Neural crest cell (in vitro differentiated cells): ENCODE results near the gene TMPRSS9. TPM values are rescaled to one million over a fixed set of nuclear protein-coding genes. Genes with fewer than 3 reads are reported as not detected.

Source experiments
- DNase-seq: peaks from one replicate; pipeline ENCODE4 v3.0.0; 2021; ENCODE audit warnings: low read depth, mixed read lengths, low spot score
- H3K27ac Mint-ChIP-seq: one replicate; pipeline ENCODE4 v1.8.0; 2021; ENCODE audit warnings: mild to moderate bottlenecking, mixed read lengths; ENCODE audit not compliant: unreplicated experiment
- H3K27me3 Mint-ChIP-seq: 2 replicates; pipeline ENCODE4 v1.8.0; 2021; ENCODE audit warnings: low read depth, mild to moderate bottlenecking, mixed read lengths
- H3K36me3 Mint-ChIP-seq: 2 replicates; pipeline ENCODE4 v1.8.0; 2021; ENCODE audit warnings: low read depth, mild to moderate bottlenecking, mixed read lengths
- H3K4me1 Mint-ChIP-seq: 2 replicates; pipeline ENCODE4 v1.8.0; 2021; ENCODE audit warnings: mixed read lengths
- H3K4me3 Mint-ChIP-seq: one replicate; pipeline ENCODE4 v1.8.0; 2021; ENCODE audit warnings: mild to moderate bottlenecking, mixed read lengths
- H3K9me3 Mint-ChIP-seq: 2 replicates; pipeline ENCODE4 v1.8.0; 2021; ENCODE audit warnings: mixed read lengths
- total RNA-seq: library from RNA; stranded (reverse); gene quantifications from 2 replicates; pipeline ENCODE4 v1.2.1, GENCODE V29; 2021
- TF ChIP-seq, protein P1 (sequence below): fragments of 200-600 bp; sonication (generic); conservative IDR thresholded peaks from 2 replicates; pipeline ENCODE4 v1.5.0; 2021; ENCODE audit warnings: antibody characterized with exemption, mild to moderate bottlenecking

The TMPRSS9 gene
- total RNA-seq, 1 donor from 2014 or later: 0.12 TPM

DNA sequence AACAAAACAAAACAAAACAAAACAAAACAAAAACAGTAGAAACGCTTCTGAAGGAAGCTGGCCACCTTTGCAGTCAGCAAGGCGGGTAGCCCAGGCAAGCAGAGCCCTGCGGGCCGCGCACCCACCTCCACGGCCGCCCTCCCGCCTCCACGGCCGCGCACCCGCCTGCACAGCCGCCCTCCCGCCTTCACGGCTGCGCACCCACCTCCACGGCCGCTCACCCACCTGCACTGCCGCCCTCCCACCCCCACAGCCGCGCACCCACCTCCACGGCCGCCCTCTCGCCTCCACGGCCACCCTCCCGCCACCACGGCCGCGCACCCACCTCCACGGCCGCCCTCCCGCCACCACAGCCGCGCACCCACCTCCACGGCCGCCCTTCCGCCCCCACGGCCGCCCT lies 76.3 kb downstream of the TMPRSS9 start:
- peaks cover 15% of the 10 kb centered on the region for H3K36me3 Mint-ChIP-seq
- no peak overlapping the region for H3K4me3 Mint-ChIP-seq
- TF ChIP-seq, protein P1, sequence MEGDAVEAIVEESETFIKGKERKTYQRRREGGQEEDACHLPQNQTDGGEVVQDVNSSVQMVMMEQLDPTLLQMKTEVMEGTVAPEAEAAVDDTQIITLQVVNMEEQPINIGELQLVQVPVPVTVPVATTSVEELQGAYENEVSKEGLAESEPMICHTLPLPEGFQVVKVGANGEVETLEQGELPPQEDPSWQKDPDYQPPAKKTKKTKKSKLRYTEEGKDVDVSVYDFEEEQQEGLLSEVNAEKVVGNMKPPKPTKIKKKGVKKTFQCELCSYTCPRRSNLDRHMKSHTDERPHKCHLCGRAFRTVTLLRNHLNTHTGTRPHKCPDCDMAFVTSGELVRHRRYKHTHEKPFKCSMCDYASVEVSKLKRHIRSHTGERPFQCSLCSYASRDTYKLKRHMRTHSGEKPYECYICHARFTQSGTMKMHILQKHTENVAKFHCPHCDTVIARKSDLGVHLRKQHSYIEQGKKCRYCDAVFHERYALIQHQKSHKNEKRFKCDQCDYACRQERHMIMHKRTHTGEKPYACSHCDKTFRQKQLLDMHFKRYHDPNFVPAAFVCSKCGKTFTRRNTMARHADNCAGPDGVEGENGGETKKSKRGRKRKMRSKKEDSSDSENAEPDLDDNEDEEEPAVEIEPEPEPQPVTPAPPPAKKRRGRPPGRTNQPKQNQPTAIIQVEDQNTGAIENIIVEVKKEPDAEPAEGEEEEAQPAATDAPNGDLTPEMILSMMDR: no peak
- no peak for DNase-seq
- H3K27ac Mint-ChIP-seq: no peak overlapping the region
- no peaks in the 10 kb centered on the region for H3K27me3 Mint-ChIP-seq
- H3K9me3 Mint-ChIP-seq: no peaks in the 10 kb centered on the region
- H3K4me1 Mint-ChIP-seq: no peaks in the 10 kb centered on the region

DNA sequence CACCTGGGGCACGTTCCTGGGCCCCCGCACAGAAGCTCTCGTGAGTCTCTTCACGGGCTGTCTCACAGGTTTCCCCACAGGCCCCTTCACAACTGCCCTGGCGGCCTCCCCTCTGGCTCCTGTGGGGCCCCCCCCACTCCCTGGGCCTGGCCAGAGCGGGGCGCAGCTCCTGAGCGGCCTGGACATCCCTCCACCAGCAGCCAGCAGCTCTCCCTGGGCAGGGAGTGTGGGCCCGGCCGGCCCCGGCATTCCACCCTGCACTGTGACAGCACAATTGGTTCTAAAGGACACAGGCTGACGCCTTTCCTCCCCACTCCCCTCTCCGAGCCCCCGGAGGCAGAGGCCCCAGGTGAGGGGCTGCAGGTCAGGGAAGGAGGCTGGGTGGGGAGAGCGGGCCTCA lies 76.9 kb downstream of the TMPRSS9 start:
- Mint-ChIP-seq H3K27ac (no peak overlapping the region), H3K4me3 (no peak overlapping the region), H3K27me3 (no peaks in the 10 kb centered on the region), H3K36me3 (peaks cover 15% of the 10 kb centered on the region), H3K4me1 (no peaks in the 10 kb centered on the region), H3K9me3 (no peaks in the 10 kb centered on the region)
- TF ChIP-seq, protein P1: no peak
- no peak for DNase-seq

DNA sequence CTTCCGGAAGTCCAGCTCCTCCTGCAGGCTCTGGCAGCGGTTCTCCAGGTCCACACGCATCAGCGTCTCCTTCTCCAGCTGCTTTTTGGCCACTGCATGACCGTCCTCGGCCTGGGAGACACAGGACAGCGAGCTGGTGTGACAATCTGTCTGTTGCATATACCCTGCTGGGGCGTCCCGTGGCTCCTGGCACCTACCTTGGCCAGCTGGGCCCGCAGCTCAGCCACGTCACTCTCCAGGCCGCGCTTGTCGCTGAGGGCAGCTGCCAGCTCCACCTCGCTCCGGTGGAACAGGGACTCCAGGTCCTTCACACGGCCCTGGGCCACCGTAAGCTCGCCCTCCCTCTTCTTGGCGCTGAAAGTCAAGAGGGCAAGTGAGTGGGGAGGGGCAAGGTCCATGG lies 78.1 kb downstream of the TMPRSS9 start:
- H3K27me3 Mint-ChIP-seq: no peaks in the 10 kb centered on the region
- DNase-seq: no peak
- TF ChIP-seq, protein P1: no peak
- no peak overlapping the region for H3K27ac Mint-ChIP-seq
- no peaks in the 10 kb centered on the region for H3K9me3 Mint-ChIP-seq
- H3K4me3 Mint-ChIP-seq: no peak overlapping the region
- no peaks in the 10 kb centered on the region for H3K4me1 Mint-ChIP-seq
- H3K36me3 Mint-ChIP-seq: peaks cover 15% of the 10 kb centered on the region

DNA sequence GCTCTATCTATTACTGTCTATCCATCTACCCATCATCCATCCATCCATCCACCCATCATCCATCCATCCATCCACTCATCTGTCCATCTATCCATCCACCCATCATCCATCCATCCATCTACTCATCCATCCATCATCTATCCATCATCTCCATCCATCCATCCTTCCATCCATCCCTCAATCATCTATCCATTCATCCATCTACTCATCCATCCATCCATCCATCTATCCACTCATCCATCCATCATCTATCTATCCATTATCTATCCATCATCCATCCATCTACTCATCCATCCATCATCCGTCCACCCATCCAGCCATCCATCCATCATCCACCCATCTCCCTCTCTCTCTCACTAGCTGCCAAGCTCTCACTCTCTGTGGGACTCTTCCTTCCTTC lies 80.5 kb downstream of the TMPRSS9 start:
- peak overlapping the region; percentile 2 for H3K4me3 Mint-ChIP-seq
- H3K27me3 Mint-ChIP-seq: no peaks in the 10 kb centered on the region
- H3K36me3 Mint-ChIP-seq: peaks cover 13% of the 10 kb centered on the region
- H3K4me1 Mint-ChIP-seq: no peaks in the 10 kb centered on the region
- DNase-seq: no peak
- no peak overlapping the region for H3K27ac Mint-ChIP-seq
- TF ChIP-seq, protein P1: no peak
- no peaks in the 10 kb centered on the region for H3K9me3 Mint-ChIP-seq

DNA sequence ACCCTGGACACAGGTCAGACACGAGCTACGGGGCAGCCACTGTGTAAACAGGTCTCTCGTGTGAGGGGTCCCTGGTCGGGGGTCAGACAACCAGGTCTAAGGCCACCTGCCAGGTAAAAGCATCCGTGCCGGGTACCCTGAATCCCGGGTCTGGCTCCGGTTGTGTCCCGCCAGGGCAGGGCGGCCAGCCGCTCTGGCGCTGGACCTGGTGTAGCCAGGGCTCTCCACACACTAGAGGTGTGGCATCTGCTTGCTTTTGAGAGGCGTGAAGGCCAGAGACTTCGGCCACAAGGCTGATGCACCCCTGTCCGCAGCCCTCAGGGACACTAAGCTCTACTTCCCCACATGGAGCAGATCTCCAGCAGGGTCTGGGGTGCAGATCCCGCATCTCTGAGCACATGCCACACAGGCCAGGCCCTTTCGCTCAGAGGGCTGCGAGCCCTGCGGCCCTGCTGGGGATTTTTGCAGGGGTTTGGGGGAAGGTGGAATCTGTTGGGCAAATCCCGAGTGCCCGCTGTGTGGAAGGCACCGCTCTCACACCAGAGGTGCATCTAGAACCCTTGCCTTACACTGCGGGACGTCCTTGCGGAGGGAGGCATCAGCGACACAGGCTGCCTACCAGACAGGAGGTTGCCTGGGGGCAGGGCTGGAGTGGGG lies 81.2 kb downstream of the TMPRSS9 start:
- H3K9me3 Mint-ChIP-seq: no peaks in the 10 kb centered on the region
- TF ChIP-seq, protein P1: no peak
- H3K4me3 Mint-ChIP-seq: no peak overlapping the region
- H3K4me1 Mint-ChIP-seq: no peaks in the 10 kb centered on the region
- no peak overlapping the region for H3K27ac Mint-ChIP-seq
- peaks cover 13% of the 10 kb centered on the region for H3K36me3 Mint-ChIP-seq
- no peaks in the 10 kb centered on the region for H3K27me3 Mint-ChIP-seq
- no peak for DNase-seq
